Glutamatergic neuron (in vitro differentiated cells): ENCODE results near the gene FFAR1. TPM values are rescaled to one million over a fixed set of nuclear protein-coding genes. Genes with fewer than 3 reads are reported as not detected.

Experiments used
- DNase-seq: peaks from one replicate; pipeline ENCODE4 v3.0.0; 2022
- H3K27ac Mint-ChIP-seq: one replicate; pipeline ENCODE4 v1.8.0; 2020; ENCODE audit warnings: mild to moderate bottlenecking, mixed read lengths, inconsistent platforms; ENCODE audit not compliant: unreplicated experiment
- H3K27me3 Mint-ChIP-seq: one replicate; pipeline ENCODE4 v1.8.0; 2020; ENCODE audit warnings: mild to moderate bottlenecking, moderate library complexity, mixed read lengths, inconsistent platforms; ENCODE audit not compliant: unreplicated experiment
- H3K36me3 Mint-ChIP-seq: one replicate; pipeline ENCODE4 v1.8.0; 2020; ENCODE audit warnings: mild to moderate bottlenecking, mixed read lengths, inconsistent platforms; ENCODE audit not compliant: unreplicated experiment
- H3K4me1 Mint-ChIP-seq: one replicate; pipeline ENCODE4 v1.8.0; 2020; ENCODE audit warnings: mild to moderate bottlenecking, low read depth, mixed read lengths, inconsistent platforms; ENCODE audit not compliant: unreplicated experiment
- H3K4me3 Mint-ChIP-seq: one replicate; pipeline ENCODE4 v1.8.0; 2020; ENCODE audit warnings: mild to moderate bottlenecking, mixed read lengths, inconsistent platforms; ENCODE audit not compliant: unreplicated experiment
- H3K9me3 Mint-ChIP-seq: one replicate; pipeline ENCODE4 v1.8.0; 2020; ENCODE audit warnings: mild to moderate bottlenecking, moderate library complexity, mixed read lengths, inconsistent platforms; ENCODE audit not compliant: unreplicated experiment
- microRNA-seq: library from miRNA; unstranded; fragments of <30 nt; microRNA quantifications from one replicate; pipeline ENCODE4, GENCODE V29; 2020; ENCODE audit not compliant: unreplicated experiment
- total RNA-seq: library from RNA; stranded (reverse); fragmentation: NEBNext Ultra II Directional; extraction: Animal tissue kit (Norgen Biotek cat#: 25700); gene quantifications from one replicate; pipeline ENCODE4 v1.2.1, GENCODE V29; 2021; ENCODE audit not compliant: unreplicated experiment
- TF ChIP-seq, protein P1 (sequence below): fragments of 200-600 bp; sonication (generic); IDR thresholded peaks from one replicate; pipeline ENCODE4 v1.5.0; 2021; ENCODE audit not compliant: partially characterized antibody, unreplicated experiment

The FFAR1 gene
- total RNA-seq, 1 donor from 2014 or later = not detected

DNA sequence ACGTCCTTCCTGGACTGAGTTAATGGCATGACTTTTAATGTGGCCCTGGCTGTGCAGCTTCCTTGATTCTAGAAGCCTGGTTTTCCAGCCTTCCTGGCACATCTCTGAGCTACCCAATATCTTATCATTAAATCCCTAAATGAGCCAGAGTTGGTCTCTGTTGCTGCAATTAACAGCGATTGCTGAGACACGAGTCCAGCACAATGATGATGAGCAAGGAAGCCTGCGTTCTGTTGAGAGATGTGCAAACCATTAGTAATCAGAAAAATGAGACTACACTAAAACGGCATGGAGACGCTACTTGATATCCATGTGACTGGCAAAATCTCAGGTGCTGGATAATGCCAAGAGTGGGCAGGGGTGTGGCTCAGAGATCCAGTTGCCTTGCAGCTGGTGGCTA, 49.4 kb downstream of the FFAR1 start:
- Mint-ChIP-seq H3K27me3 (peaks cover under 1% of the 10 kb centered on the region), H3K27ac (no peak overlapping the region)
- DNase-seq = no peak

More for the DNA sequence above, 49.4 kb downstream of the FFAR1 start:
- Mint-ChIP-seq H3K36me3 (no peaks in the 10 kb centered on the region), H3K4me3 (no peak overlapping the region), H3K9me3 (peaks cover 1% of the 10 kb centered on the region), H3K4me1 (peaks cover under 1% of the 10 kb centered on the region)
- TF ChIP-seq, protein P1, sequence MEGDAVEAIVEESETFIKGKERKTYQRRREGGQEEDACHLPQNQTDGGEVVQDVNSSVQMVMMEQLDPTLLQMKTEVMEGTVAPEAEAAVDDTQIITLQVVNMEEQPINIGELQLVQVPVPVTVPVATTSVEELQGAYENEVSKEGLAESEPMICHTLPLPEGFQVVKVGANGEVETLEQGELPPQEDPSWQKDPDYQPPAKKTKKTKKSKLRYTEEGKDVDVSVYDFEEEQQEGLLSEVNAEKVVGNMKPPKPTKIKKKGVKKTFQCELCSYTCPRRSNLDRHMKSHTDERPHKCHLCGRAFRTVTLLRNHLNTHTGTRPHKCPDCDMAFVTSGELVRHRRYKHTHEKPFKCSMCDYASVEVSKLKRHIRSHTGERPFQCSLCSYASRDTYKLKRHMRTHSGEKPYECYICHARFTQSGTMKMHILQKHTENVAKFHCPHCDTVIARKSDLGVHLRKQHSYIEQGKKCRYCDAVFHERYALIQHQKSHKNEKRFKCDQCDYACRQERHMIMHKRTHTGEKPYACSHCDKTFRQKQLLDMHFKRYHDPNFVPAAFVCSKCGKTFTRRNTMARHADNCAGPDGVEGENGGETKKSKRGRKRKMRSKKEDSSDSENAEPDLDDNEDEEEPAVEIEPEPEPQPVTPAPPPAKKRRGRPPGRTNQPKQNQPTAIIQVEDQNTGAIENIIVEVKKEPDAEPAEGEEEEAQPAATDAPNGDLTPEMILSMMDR = no peak

Small RNA genes lying within 50 kb of the gene (microRNA-seq; reads per million reads assigned to microRNA genes)
- gene MIR5196 = not detected

Other genes starting within 250 kb of the FFAR1 start
- gene FXYD3, start 232.1 kb upstream of the FFAR1 start, total RNA-seq = not detected
- 14.4 TPM for gene LGI4, start 212.8 kb upstream of the FFAR1 start, total RNA-seq
- not detected for gene FXYD1, start 209.1 kb upstream of the FFAR1 start, total RNA-seq
- 22.3 TPM for gene FXYD7, start 204.6 kb upstream of the FFAR1 start, total RNA-seq
- 5.3 TPM for gene FXYD5, start 193.2 kb upstream of the FFAR1 start, total RNA-seq
- not detected for gene FAM187B, start 119.2 kb upstream of the FFAR1 start, total RNA-seq
- gene LSR, start 98.9 kb upstream of the FFAR1 start, total RNA-seq = 5.4 TPM
- gene USF2, start 78.9 kb upstream of the FFAR1 start, total RNA-seq = 132 TPM
- not detected for gene HAMP, start 65.4 kb upstream of the FFAR1 start, total RNA-seq
- gene MAG, start 55.7 kb upstream of the FFAR1 start, total RNA-seq = not detected
- not detected for gene CD22, start 18.7 kb upstream of the FFAR1 start, total RNA-seq
- gene FFAR3, start 10.6 kb downstream of the FFAR1 start, total RNA-seq = not detected
- gene GPR42, start 23.2 kb downstream of the FFAR1 start, total RNA-seq = not detected
- gene FFAR2, start 100.4 kb downstream of the FFAR1 start, total RNA-seq = not detected
- not detected for gene KRTDAP, start 142.6 kb downstream of the FFAR1 start, total RNA-seq
- 0.88 TPM for gene DMKN, start 165.7 kb downstream of the FFAR1 start, total RNA-seq
- gene SBSN, start 180.4 kb downstream of the FFAR1 start, total RNA-seq = 0.29 TPM
- gene GAPDHS, start 185.6 kb downstream of the FFAR1 start, total RNA-seq = not detected
- gene TMEM147, start 197.7 kb downstream of the FFAR1 start, total RNA-seq = 67.2 TPM
- gene ATP4A, start 215.8 kb downstream of the FFAR1 start, total RNA-seq = 0.32 TPM
- not detected for gene PMIS2, start 238.3 kb downstream of the FFAR1 start, total RNA-seq